OCI-LY7 (cell line): Measurements from ENCODE around the gene SLIT3. TPM values are rescaled to one million over a fixed set of nuclear protein-coding genes. Genes with fewer than 3 reads are reported as not detected.

Experiments
- BruUV-seq: library from RNA; stranded (reverse); fragments of 400-500 nt; replicated peaks from 2 replicates; lab custom pipeline; 2021; lab: Mats Ljungman, UMichigan
- CTCF ChIA-PET: fragments of 300-600 bp; sonication (Branson Sonifier 250); formaldehyde crosslinking; loops from one replicate; lab custom pipeline; 2022; ENCODE audit warnings: antibody characterized with exemption; ENCODE audit not compliant: unreplicated experiment; lab: Charles Lee
- POLR2A ChIA-PET: fragments of 300-600 bp; sonication (Branson Sonifier 250); formaldehyde crosslinking; loops from one replicate; lab custom pipeline; 2022; ENCODE audit warnings: antibody characterized with exemption; lab: Charles Lee
- DNase-seq: peaks from one replicate; pipeline ENCODE4 v3.0.0-alpha.2; 2015; ENCODE audit warnings: low spot score
- H2AFZ ChIP-seq: fragments of 200-600 bp; sonication (generic), shearing (Covaris generic); 2 replicates; pipeline ENCODE4 v1.6.1; 2014; ENCODE audit warnings: mild to moderate bottlenecking, antibody characterized with exemption, low read length, moderate library complexity
- H3K27ac ChIP-seq: fragments of 200-600 bp; sonication (generic); 2 replicates; pipeline ENCODE4 v1.5.1; 2014; ENCODE audit warnings: mixed run types, low read depth, mild to moderate bottlenecking, moderate library complexity, low read length, inconsistent platforms; ENCODE audit not compliant: poor library complexity, severe bottlenecking
- H3K36me3 ChIP-seq: fragments of 200-600 bp; sonication (generic); 2 replicates; pipeline ENCODE4 v1.6.1; 2014; ENCODE audit warnings: mild to moderate bottlenecking, antibody characterized with exemption, low read length, moderate library complexity, mixed read lengths; ENCODE audit not compliant: insufficient read depth
- H3K4me1 ChIP-seq: fragments of 200-600 bp; sonication (generic); 2 replicates; pipeline ENCODE4 v1.5.1; 2014; ENCODE audit warnings: mild to moderate bottlenecking, low read length; ENCODE audit not compliant: insufficient read depth, poor library complexity, severe bottlenecking
- H3K4me2 ChIP-seq: fragments of 200-600 bp; sonication (generic); 2 replicates; pipeline ENCODE4 v1.6.1; 2014; ENCODE audit warnings: mild to moderate bottlenecking, low read length
- H3K4me3 ChIP-seq: fragments of 200-600 bp; sonication (generic); 2 replicates; pipeline ENCODE4 v1.5.1; 2014; ENCODE audit warnings: mild to moderate bottlenecking, low read depth, low read length; ENCODE audit not compliant: poor library complexity, severe bottlenecking
- H3K79me2 ChIP-seq: fragments of 200-600 bp; sonication (generic); 2 replicates; pipeline ENCODE4 v1.6.1; 2016; ENCODE audit warnings: low read depth, mild to moderate bottlenecking, low read length, moderate library complexity, mixed read lengths; ENCODE audit not compliant: insufficient read depth
- H3K9me2 ChIP-seq: fragments of 200-600 bp; sonication (generic); 2 replicates; pipeline ENCODE4 v1.6.1; 2016; ENCODE audit warnings: mild to moderate bottlenecking, low read length, mixed read lengths; ENCODE audit not compliant: insufficient read depth
- H3K9me3 ChIP-seq: fragments of 200-600 bp; sonication (generic); 2 replicates; pipeline ENCODE4 v1.6.1; 2014; ENCODE audit warnings: mild to moderate bottlenecking, mixed run types, low read length, mixed read lengths
- H4K20me1 ChIP-seq: fragments of 200-600 bp; sonication (generic); 2 replicates; pipeline ENCODE4 v1.6.1; 2014; ENCODE audit warnings: mild to moderate bottlenecking, antibody characterized with exemption, low read length, moderate library complexity, mixed read lengths; ENCODE audit not compliant: insufficient read depth
- CTCF ChIP-seq: fragments of 200-600 bp; sonication (generic); conservative IDR thresholded peaks from 2 replicates; pipeline ENCODE4 v1.5.1; 2014; ENCODE audit warnings: mild to moderate bottlenecking, antibody characterized with exemption, low read length, moderate library complexity, mixed read lengths
- EZH2phosphoT487 ChIP-seq: fragments of 200-600 bp; sonication (generic); IDR thresholded peaks from 2 replicates; pipeline ENCODE4 v1.6.1; 2018; ENCODE audit warnings: low read depth, borderline replicate concordance, mild to moderate bottlenecking, mixed run types, antibody characterized with exemption, low read length, moderate library complexity, mixed read lengths
- intact Hi-C: fragments of 100-400 bp; cut with micrococcal nuclease; formaldehyde crosslinking; loops from one replicate; pipeline ENCODE4 v1.10.0; 2022; ENCODE audit not compliant: unreplicated experiment
- total RNA-seq, 2 experiments: library from RNA; depleted of rRNA in 1 of 2; stranded (reverse); fragments of >200 nt in 1 of 2; shearing (Covaris generic) in 1 of 2; gene quantifications; 2 replicates each; pipeline ENCODE4 v1.2.3, GENCODE V29; 2014 to 2022

Gene SLIT3
- total RNA-seq, 2 experiments from 2014 or later: not detected

- intact Hi-C loops: no loop called here
- CTCF ChIA-PET: no interaction called here
- H3K4me3 ChIP-seq: no peak overlapping the region
- no TSS peak for BruUV-seq
- TF ChIP-seq CTCF (no peak), EZH2phosphoT487 (no peak)
- H3K4me2 ChIP-seq: no peak overlapping the region
- no peaks in the 10 kb centered on the region for H3K9me3 ChIP-seq
- H3K9me2 ChIP-seq: no peaks in the 10 kb centered on the region
- H3K36me3 ChIP-seq: no peaks in the 10 kb centered on the region
- H3K4me1 ChIP-seq: no peaks in the 10 kb centered on the region
- no peak for DNase-seq
- no peaks in the 10 kb centered on the region for H3K79me2 ChIP-seq
- H4K20me1 ChIP-seq: no peaks in the 10 kb centered on the region
- H3K27ac ChIP-seq: no peak overlapping the region
- POLR2A ChIA-PET: no interaction called here
- no peak overlapping the region for H2AFZ ChIP-seq
Observed at GRCh38 chr5:169025491-169025890, 275.4 kb downstream of the SLIT3 start.

GRCh38 chr5:169024421-169024820 is 276.5 kb downstream of the SLIT3 start:
- no peaks in the 10 kb centered on the region for H3K9me2 ChIP-seq
- H3K36me3 ChIP-seq: no peaks in the 10 kb centered on the region
- no peak for DNase-seq
- intact Hi-C loops: no loop called here
- TF ChIP-seq CTCF (no peak), EZH2phosphoT487 (no peak)
- CTCF ChIA-PET: no interaction called here
- H3K4me2 ChIP-seq: no peak overlapping the region
- no peak overlapping the region for H2AFZ ChIP-seq
- H3K9me3 ChIP-seq: no peaks in the 10 kb centered on the region
- H3K79me2 ChIP-seq: no peaks in the 10 kb centered on the region
- BruUV-seq: no TSS peak
- H3K27ac ChIP-seq: no peak overlapping the region
- H3K4me1 ChIP-seq: no peaks in the 10 kb centered on the region
- H3K4me3 ChIP-seq: no peak overlapping the region
- no peaks in the 10 kb centered on the region for H4K20me1 ChIP-seq
- POLR2A ChIA-PET: no interaction called here

- POLR2A ChIA-PET: interaction anchor here (0.6 kb wide), 2 partner anchors 143 to 543 kb away, joined by 3 read pairs; no protein-coding TSS in a partner anchor
- Histone ChIP-seq H3K36me3 (no peaks in the 10 kb centered on the region), H3K9me2 (no peaks in the 10 kb centered on the region), H3K4me1 (no peaks in the 10 kb centered on the region), H4K20me1 (no peaks in the 10 kb centered on the region), H3K27ac (no peak overlapping the region), H3K4me2 (no peak overlapping the region), H3K4me3 (no peak overlapping the region), H3K9me3 (no peaks in the 10 kb centered on the region), H3K79me2 (no peaks in the 10 kb centered on the region), H2AFZ (no peak overlapping the region)
- TF ChIP-seq CTCF (no peak), EZH2phosphoT487 (no peak)
- DNase-seq: no peak
- BruUV-seq: no TSS peak
- intact Hi-C loops: no loop called here
- CTCF ChIA-PET: no interaction called here
Observed at GRCh38 chr5:169022718-169023117, 278.2 kb downstream of the SLIT3 start.
